ENCODE data around the gene CALCOCO1.
"Not testable (repeated sequence)": the region's sequence is repeated elsewhere in the genome, so short reads cannot be mapped to it uniquely, and the experiment has no call there.

Gene CALCOCO1

DNA sequence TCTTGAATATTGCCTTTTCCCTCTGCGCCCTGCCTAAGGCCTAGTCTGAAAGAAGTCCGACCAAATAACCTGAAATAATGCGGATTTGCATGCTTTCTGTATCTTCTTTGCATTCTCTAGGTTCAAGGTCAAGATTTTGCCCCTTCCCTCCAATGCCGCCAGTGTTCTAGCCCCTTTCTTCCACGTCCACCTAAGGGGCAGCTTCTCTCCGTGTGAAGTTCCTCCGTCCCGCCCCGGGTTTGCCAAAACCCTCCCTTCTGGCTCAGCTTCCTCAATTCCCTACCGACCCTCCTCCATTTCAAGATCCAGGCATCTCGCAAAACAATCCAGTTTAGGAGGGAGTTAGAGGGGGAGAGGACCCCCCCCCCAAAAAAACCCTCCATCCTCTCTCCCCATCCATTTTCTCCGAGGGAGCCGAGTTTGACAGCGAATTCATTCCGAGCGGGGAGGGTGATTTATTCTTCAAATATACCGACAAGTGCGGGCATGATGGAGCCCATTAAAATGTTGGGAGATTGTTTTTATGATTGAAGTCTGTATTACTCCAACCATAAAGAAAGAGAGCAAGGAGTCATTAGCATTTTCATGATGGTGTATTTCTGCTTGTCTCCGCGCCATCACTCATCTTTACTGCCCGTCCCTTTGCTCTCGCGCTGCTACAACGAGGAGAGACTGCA lies 30.5 kb downstream of the CALCOCO1 start:
- no peak for DNase-seq

DNA sequence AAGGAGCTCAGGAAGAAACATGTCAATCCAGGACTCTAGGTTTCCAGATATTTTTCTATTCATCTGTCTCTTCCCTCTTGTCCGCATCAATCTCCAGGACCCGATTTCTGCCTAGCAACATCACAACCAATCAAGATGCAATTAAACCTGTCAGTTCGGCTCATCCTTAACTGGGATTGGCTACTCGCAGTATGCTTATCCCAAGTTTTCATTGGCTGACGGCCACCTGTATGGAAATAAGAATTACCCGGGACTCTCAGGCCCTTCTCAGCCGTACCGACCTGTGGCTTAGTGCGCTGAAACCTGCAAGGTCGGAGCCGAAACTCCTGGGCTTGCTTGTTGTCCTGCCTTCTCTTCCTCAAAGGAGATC lies 31.0 kb downstream of the CALCOCO1 start:
- peak in 1 of 2 donors; percentile 18 for DNase-seq

DNA sequence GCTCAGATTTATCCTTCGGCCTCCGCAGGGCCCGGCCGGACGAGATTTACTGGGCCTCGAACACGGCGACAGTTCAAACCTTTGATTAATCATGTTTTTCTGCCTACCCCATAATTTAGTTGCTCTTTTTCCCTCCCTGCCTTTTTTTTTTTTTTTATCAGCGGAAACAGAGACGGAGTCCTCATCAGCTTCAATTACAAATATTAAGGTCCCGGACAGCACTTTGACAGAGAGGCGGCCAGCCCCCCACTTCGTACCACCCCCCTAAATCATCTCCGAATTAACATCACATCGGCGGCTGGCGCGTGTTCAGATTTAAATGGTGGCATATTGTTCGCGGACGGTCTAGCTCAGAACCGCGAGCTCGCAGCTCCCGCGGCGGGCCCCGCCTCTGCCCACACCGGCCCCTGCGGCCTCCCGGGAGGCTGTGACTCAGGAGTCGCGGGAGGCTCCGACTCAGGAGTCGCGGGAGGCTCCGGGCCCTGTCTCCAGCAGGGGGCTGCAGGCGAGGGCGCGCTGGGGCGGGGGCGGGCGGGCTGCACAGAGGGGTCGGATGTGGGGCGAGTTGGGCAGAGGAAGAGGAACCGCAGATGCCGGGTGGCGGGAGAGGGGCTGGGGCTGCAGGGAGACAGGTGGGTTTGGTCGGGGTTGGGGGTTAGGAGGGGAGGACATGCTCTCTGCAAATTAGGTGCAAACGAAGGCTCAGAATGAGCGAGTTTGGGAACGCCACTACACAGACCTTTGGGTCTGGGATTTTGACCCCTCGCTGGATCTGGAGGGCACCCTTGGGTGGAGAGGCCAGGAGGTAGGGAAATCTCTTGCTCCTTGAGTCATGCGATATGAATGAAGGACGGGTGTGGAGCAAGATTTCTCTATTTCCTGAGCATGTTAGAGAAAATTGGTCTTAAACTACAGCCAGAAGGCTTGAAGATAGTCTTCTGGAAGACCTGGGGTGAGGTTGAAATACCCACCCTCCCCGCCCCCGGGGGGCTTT lies 31.8 kb downstream of the CALCOCO1 start:
- peak in 1 of 2 donors; percentile 17 for DNase-seq

DNA sequence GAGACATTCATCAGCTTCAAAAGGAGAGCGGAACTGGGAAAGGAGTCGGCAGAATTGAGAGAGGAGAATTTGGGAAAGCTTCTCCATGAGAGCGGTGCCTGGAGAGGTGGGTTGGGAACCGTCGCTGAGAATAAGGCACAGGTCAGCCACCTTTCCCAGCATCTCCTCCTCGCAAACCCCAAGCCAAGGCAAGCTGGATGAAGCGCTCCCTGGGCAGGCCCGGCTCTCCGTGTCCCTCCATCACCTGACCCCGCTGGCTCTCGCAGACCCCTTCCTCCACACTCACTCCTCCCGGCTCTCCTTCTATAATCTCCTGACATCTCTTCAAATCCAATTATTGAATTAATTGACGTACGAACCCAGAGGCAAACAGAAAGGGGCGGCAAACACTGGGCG lies 32.5 kb downstream of the CALCOCO1 start:
- DNase-seq = no peak

DNA sequence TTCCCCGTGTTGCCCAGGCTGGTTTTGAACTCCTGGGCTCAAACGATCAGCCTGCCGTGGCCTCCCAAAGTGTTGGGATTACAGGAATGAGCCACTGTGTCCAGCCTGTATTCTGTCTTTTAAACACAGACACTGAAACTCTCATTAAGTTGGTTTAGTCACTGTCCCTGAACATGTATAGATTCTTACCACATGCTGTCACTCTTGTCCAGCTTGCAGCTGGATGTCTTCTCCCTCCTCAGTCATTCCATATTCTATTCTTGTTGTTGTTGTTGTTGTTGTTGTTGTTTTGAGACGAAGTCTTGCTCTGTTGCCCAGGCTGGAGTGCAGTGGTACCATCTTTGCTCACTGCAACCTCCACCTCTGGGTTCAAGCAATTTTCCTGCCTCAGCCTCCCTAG lies 39.1 kb downstream of the CALCOCO1 start:
- no peak for DNase-seq

DNA sequence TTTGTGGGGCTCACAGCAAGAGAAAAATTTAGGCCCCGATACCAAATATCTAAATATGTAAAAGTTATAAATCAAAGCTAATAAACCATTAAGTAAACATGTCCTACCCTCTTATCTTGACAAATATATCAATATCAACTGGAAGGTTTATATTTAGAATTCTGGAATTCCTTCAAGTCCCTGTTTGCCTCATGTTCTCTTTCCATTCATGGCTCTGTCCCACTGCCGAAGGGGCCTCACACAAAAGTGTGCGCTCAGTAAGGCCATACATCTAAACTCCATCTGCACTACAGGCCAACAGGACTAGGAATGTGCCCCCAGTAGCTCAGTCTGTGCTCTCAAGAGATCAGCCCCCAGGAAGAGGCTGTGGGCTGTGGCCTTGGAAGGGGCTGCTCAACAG lies 40.8 kb downstream of the CALCOCO1 start:
- DNase-seq = no peak

DNA sequence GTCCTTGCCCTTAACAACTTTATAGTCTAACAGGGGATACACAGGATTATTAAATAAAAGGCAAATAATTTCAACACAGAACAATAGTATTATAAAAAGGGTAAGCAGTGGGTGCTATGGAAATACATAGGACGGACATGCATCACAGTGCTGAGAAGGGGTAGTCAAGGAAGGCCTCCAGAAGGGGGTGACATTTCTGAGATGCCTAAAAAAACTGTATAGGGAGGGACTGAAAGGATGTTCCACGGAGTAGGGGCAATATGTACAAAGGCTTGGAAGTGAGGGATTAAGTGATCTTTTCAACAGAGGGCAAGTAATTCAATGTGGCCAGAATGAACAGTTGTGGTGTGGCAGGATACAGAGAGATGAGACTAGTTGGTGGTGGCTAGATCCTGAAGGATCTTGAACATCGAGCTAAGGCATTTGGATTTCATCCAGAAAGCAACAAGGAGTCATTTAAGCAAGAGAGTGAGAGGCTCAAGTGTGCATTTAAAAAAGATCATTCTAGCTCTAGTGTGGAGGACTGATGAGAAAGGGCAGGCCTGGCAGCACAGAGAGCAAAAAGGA lies 42.5 kb downstream of the CALCOCO1 start:
- DNase-seq = no peak

DNA sequence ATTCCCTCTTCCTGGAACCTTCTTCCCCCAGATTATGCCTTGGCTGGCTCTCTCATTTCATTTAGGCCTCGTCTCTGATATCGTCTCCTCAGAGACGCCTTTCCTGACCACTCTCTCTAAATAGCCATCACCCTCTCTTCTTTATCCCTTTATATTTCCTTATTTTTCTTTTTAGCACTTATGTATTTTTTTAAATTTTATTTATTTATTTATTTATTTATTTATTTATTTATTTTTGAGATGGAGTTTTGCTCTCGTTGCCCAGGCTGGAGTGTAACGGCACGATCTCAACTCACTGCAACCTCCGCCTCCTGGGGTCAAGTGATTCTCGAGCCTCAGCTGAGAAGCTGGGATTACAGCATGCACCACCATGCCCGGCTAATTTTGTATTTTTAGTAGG lies 43.3 kb downstream of the CALCOCO1 start:
- no peak for DNase-seq

DNA sequence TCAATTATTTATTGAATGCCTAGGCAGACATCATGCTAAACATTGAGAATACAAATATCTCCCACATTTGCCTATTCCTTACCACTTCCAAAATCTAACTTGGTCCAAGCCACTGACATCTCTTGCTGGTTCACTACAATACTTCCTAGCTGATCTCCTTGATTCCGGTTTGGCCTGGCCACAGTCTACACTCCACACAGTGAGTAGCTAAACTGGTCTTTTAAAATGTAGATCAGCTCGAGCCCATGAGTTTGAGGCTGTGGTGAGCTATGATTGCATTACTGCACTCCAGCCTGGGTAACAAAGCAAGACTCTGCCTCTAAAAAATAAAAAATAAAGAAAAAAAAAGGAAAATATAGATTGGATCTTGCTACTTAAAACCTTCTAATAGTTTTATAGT lies 43.8 kb downstream of the CALCOCO1 start:
- no peak for DNase-seq

DNA sequence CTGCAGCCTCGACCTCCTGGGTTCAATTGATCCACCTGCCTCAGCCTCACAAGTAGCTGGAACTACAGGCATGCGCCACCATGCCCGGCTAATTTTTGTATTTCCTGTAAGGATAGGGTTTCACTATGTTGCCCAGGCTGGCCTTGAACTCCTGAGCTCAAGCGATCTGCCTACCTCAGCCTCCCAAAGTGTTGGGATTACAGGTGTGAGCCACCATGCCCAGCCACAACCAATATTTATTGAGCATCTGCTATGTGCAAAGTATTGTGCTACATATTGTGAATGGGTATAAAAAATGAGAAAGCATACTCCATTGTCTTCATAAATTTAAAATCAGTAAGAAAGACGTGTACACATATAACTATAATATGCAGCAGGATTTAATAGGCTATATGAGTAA lies 47.2 kb downstream of the CALCOCO1 start:
- DNase-seq = not testable (repeated sequence)

DNA sequence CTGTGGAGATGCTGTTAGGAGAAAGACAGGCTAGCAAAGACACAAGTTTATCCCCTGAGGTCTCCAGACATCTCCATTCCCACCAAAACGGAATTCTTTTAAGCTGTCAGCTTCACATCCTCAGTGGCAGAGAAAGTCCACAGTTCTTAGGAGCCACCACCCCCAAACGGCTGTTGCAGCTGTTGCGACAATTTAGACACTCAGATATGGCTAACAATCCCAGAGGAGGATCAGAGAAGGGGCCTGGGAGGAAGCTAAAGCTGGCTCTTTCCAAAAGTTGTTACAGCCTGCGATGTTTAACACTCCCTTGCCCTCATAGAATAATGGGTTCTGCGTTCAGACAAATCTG lies 49.5 kb downstream of the CALCOCO1 start:
- no peak for DNase-seq

DNA sequence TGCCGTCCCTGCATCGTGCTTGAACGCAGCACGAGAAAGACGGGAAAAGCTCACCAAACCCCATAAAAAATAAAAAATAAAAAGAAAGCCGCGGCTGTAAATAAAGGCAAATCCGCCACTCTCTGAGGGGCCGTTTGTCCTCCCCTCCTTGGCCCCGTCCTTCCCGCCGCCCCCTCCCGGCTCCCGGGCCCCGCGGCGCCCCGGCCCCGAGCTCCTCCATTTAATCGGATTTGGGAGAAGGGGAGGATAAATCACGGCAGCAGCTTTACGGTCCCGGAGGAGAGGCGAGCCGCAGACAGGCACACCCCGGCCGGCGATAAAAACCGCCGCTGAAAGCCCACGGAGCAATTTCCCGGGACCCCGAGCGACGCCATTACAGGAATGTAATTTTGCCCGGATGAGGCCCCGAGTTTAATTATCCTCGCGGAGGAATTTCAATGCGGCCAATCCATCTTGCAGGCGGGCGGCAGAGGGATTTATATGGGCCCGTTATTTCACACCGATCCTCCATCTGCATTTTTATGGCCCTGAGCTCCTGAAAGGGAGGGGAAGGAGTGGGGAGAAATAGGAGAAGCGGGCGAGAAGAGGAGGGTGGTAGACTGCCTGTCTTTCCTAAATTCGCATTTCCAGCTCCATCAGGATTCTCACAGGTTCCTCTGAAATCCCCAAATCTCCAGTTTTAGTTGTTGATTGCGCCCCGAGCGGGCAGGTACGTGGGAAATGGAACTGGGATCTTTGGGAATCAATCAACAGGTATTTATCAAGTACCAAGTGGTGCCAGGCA lies 50.0 kb downstream of the CALCOCO1 start:
- DNase-seq = no peak

DNA sequence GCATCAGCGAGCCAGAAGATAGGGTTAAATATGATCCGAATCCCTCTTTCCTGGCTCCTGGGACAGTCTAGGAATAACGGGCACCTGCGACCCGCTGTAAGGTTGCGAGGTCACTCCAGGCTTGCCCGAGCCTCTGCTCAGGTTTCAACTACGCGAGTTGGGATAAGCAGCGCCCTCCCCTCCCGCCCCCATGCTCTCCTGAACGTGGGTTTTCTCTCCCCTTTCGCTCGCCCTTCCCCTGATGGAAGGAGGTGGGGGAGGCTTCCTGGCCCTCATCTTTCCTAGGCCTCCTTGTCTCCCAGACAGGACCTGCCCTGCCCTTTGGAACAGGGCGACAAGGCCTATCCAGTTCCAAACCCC lies 50.6 kb downstream of the CALCOCO1 start:
- peak in 1 of 2 donors; percentile 10 for DNase-seq

DNA sequence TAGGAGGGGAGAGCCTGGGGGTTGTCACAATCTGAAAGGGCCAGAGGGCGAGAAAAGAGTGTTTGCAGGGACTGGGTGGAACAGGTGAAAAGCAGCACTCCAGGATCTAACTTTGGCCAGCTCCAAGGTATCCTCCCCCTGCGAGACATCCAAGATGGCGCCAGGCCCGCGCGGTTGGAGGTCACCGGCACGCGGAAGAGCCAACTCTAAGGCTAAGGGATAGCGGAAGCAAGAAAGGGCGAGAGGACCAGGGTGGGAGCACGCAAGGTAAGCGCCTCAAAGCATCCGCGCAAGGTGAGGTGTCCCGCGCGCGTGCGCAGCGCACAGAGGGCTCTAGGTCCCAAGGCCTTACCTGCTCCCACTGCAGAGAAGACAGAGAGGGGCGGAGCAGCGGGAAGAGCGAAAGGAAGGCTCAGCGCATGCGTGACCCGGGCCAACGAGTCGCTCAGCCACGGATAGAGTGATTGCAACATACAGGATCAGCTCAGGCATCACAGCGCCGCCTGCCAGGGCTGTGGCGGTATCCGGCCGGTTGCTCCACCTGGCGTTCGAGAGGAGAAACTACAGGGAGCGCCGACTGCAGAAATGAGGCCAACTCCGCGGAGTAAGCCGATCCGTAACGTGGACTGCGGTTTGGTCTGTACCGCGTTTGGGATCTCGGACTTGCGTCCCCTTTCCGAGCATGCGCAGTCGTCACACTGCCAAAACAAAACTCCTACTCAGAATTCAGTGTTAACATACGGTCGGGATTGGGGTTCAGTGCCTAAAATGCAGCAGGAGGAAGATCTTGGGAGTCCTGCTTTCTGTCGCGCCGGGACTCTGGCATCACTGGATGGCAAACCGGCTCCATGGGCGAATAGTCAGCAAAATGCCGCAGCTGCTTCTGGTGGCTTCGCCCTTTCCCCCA lies 51.3 kb downstream of the CALCOCO1 start, which contains the start of gene ATP5MC2:
TSS of gene ATP5MC2 (minus strand) at position 383 of the 907 bp plus-strand sequence. CDS start 3,469 bp downstream, outside the sequence.
- peak; percentile 98 for DNase-seq

DNA sequence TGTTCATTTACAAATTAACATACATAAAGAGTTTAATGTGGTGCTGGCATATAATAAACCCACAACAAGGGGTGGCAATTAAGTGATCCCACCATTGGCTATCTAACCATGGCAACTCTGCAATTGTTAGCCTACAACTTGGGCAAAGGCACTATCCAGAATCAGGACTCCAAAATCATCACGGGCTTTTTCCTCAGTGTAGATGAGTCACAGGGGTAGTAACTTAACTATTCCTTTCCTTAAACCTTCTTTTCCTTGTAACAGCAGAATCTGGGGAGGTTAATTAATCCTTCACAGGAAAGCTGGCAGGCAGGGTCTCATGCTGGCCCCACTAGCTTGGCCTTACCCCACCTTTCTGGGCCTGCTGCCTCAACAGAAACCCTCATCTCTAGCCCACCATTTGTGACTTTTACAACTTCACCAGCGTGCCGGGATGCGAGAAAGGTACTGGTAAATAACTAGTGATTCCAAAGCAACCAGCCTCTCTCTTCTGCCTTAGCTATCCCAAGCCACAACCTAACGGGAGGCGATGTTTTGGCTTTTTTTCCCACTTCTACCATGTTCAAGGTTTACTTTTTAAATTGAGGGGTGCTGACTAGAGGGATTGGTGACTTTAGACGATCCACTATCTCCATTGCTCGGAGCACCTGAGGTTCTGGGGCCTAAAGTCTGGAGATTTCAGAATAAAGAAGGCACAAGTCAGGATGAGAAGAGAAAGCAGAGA lies 52.1 kb downstream of the CALCOCO1 start:
- DNase-seq = no peak

DNA sequence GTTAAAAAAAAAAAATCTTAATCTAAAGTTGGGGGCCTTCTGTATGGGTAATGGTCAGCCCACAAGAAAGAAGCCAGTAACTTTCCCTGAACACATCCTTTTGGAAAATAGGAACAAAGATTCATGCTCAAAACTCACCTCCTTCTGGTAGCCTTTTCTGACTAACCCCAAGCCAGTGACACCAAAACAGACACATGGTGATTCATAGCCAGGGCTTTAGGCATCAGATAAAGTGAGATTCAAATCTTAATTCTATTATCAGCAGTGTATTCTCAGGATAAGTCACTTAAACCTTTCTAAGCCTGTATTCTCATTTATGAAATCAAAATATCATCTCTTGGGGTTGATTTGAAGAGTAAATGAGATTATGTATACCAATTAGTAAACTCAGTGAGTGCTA lies 56.3 kb downstream of the CALCOCO1 start:
- DNase-seq = no peak

DNA sequence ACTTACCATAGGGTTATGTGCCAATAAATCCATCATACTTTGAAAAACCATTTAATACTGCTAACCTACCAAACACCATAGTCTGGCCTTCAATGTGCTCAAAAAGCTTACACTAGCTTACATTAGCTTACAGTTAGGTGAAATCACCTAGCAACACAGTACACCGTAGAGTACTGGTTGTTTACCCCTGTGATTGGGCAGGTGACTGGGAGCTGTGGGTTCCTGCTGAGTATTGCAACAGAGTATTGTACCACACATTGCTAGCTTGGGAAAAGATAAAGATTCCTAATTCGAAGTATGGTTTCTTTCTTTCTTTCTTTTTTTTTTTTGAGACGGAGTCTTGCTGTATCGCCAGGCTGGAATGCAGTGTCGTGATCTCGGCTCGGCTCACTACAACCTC lies 56.9 kb downstream of the CALCOCO1 start:
- no peak for DNase-seq

DNA sequence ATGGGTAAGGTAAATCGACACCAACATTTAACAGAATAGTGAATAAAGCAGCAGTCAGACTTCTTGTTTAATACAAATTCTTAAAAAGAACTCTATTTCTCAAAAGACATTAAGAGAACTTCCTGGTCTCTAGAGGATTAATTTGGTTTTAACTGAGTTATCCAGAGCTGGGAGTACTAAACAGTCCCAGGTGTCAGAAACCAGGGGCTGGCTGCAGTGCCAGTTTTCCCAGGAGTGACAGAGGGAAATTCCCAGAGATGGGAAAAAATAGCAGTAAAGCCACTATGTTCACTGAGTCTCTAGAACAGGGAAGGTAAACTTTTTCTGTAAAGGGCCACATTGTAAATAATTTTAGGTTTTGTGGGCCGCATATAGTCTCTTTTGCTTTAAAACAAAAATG lies 60.2 kb downstream of the CALCOCO1 start:
- no peak for DNase-seq

DNA sequence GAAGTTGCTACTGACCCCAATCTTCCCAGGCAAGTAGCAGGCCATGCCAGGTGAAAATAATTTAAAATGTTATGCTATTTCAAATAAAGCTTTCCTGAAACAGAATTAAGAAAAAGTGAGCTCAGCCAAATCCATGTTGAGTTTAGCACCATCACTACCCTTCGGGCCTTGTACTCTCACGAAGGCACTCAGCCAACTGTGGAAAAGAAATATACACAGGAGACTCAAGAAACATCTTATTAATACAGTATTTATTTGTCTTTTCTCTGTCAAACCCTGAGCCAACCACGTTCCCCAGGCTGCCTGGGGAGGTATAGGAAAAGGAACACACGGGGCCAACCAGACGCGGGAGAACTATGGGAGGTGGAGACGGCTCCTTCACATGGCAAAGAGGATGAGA lies 62.3 kb downstream of the CALCOCO1 start:
- DNase-seq = no peak

DNA sequence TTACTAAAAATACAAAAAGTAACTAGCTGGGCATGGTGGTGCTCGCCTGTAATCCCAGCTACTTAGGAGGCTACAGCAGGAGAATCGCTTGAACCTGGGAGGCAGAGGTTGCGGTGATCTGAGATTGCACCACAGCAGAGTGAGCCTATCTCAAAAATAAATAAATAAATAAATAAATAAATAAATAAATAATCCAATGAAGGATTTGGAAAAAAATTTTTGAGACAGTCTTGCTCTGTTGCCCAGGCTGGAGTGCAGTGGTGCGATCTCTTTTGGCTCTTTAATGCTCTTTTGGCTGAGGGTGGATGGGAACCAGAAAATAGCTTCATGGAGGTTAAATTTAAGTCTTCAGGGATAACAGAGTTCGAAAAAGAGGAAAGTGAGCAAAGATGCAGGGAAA lies 63.1 kb downstream of the CALCOCO1 start:
- DNase-seq = no peak

DNA sequence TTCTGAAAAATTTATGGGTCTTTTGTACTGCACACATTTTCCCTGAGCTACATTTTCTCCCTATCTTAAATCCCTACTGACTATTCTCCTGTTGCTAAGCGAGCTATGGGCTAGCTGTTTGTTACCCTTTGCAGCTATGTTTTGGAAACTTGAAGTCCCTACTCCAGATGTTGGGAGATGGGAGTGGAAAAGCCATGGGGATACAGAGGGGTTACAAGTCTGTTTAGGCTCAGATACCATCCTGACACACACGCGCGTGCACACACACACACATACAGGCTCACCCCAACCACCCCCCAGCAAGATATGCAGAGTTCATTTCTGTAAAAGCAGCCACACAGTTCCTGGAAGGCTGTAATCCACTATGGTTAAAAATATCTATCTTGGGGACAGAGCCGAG lies 67.2 kb downstream of the CALCOCO1 start:
- no peak for DNase-seq
